GM10266 (cell line): ENCODE data around the gene TSPY4.
"Not testable (repeated sequence)": the region's sequence is repeated elsewhere in the genome, so short reads cannot be mapped to it uniquely, and the experiment has no call there.

Source experiments
- DNase-seq: peaks from one replicate; pipeline ENCODE4 v3.0.0; 2012; ENCODE audit errors: extremely low spot score
- TF ChIP-seq, protein P1 (sequence below): IDR thresholded peaks from 2 replicates; pipeline ENCODE4 v1.5.1; 2012; ENCODE audit warnings: mild to moderate bottlenecking, low read depth; ENCODE audit not compliant: control insufficient read depth, insufficient read depth; ENCODE audit errors: missing control alignments

TSPY4 gene, protein sequence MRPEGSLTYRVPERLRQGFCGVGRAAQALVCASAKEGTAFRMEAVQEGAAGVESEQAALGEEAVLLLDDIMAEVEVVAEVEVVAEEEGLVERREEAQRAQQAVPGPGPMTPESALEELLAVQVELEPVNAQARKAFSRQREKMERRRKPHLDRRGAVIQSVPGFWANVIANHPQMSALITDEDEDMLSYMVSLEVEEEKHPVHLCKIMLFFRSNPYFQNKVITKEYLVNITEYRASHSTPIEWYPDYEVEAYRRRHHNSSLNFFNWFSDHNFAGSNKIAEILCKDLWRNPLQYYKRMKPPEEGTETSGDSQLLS

DNA sequence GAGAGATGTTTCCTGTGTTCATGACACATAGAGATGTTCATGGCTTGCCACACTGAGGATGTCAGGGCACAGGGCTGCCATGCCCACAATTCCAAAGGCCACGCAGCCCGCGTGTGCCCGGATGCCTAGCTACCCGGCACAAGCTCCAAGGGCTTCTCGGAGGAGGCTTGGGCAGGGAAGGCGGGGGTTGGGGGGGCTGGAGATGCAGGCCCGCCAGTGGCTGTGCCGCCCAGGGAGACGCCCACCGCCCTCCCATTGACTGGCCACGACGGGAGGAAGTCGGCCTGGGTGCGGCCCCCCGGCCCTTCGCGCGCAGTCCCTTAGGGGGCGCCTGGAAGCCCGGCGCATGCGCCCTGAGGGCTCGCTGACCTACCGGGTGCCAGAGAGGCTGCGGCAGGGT is at the start of gene TSPY4:
Gene TSPY4, plus strand, starts transcription at position 301 of the 400 bp plus-strand sequence. Its CDS starts 46 bp downstream, at position 347.
- DNase-seq, result not testable (repeated sequence)

DNA sequence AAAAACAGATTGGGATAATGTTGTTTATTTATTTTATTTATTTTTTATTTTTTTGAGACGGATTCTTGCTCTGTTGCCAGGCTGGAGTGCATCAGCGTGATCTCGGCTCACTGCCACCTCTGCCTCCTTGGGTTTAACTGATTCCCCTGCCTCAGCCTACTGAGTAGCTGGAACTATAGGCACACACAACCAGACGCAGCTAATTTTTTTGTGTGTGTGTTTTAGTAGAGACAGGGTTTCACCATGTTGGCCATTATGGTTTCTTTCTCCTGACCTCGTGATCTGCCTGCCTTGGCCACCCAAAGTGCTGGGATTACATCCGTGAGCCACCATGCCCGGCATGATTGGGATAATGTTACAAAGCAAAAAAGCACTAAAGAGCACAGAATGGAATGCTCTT is 16.3 kb upstream of the TSPY4 start:
- TF ChIP-seq, protein P1, sequence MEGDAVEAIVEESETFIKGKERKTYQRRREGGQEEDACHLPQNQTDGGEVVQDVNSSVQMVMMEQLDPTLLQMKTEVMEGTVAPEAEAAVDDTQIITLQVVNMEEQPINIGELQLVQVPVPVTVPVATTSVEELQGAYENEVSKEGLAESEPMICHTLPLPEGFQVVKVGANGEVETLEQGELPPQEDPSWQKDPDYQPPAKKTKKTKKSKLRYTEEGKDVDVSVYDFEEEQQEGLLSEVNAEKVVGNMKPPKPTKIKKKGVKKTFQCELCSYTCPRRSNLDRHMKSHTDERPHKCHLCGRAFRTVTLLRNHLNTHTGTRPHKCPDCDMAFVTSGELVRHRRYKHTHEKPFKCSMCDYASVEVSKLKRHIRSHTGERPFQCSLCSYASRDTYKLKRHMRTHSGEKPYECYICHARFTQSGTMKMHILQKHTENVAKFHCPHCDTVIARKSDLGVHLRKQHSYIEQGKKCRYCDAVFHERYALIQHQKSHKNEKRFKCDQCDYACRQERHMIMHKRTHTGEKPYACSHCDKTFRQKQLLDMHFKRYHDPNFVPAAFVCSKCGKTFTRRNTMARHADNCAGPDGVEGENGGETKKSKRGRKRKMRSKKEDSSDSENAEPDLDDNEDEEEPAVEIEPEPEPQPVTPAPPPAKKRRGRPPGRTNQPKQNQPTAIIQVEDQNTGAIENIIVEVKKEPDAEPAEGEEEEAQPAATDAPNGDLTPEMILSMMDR, result no peak
- DNase-seq, result no peak

DNA sequence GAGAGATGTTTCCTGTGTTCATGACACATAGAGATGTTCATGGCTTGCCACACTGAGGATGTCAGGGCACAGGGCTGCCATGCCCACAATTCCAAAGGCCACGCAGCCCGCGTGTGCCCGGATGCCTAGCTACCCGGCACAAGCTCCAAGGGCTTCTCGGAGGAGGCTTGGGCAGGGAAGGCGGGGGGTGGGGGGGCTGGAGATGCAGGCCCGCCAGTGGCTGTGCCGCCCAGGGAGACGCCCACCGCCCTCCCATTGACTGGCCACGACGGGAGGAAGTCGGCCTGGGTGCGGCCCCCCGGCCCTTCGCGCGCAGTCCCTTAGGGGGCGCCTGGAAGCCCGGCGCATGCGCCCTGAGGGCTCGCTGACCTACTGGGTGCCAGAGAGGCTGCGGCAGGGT is 20.2 kb downstream of the TSPY4 start, which contains the start of gene TSPY8:
Gene TSPY8, plus strand, starts transcription at position 301 of the 400 bp plus-strand sequence. Its CDS starts 46 bp downstream, at position 347.
- DNase-seq, result not testable (repeated sequence)
